ENCODE measurements around the gene UQCC5.
"Not testable (repeated sequence)": the region's sequence is repeated elsewhere in the genome, so short reads cannot be mapped to it uniquely, and the experiment has no call there.

UQCC5 gene

GRCh38 chr3:52526671-52527038 is 9.8 kb upstream of the UQCC5 start:
- ChIA-PET CTCF (interaction anchor here (0.8 to 1.2 kb wide), 3 partner anchors 77 to 114 kb away, joined by 3 to 6 read pairs (median 3); no protein-coding TSS in a partner anchor), POLR2A (interaction anchor here (0.9 to 1.7 kb wide), 3 partner anchors 10 to 15 kb away, joined by 3 to 5 read pairs (median 3); partner anchors contain the start of gene UQCC5)
- H3K36me3 ChIP-seq (ENCODE audit: control insufficient read depth in 2 of 2, insufficient read depth in 1 of 2, low read length in 2 of 2) = peaks cover 0 to 80% of the 10 kb centered on the region in 2 experiments; a peak in 1 of 3 replicates
- not testable (repeated sequence) for H3K4me1 ChIP-seq (ENCODE audit: control insufficient read depth, insufficient read depth, low read length); H3K4me3 ChIP-seq (ENCODE audit: low read depth, low read length); H3K9me3 ChIP-seq (ENCODE audit: control insufficient read depth, insufficient read depth, low read depth, low read length); H3K27ac ChIP-seq (ENCODE audit: extremely low read depth, low read depth, low read length)
- TF ChIP-seq ZNF121 (tag by site-specific recombination; IDR thresholded peaks at IDR 0.05) = peak; percentile 72

GRCh38 chr3:52527039-52527731 is 9.2 kb upstream of the UQCC5 start:
- H3K27ac ChIP-seq (ENCODE audit: extremely low read depth, low read depth, low read length) = no peak overlapping the region
- peaks cover 0 to 85% of the 10 kb centered on the region in 2 experiments; a peak in 1 of 3 replicates for H3K36me3 ChIP-seq (ENCODE audit: control insufficient read depth in 2 of 2, insufficient read depth in 1 of 2, low read length in 2 of 2)
- TF ChIP-seq ZNF785 (tag by site-specific recombination; IDR thresholded peaks at IDR 0.05) (no peak), ZNF830 (tag by site-specific recombination; IDR thresholded peaks at IDR 0.05; ENCODE audit: low read depth) (no peak), ZEB2 (tag by site-specific recombination; IDR thresholded peaks at IDR 0.05) (no peak), ZNF654 (tag by site-specific recombination; IDR thresholded peaks at IDR 0.05; ENCODE audit: low read depth) (no peak), ZNF791 (tag by site-specific recombination; IDR thresholded peaks at IDR 0.05) (no peak), KLF10 (tag by site-specific recombination; IDR thresholded peaks at IDR 0.05) (no peak), ZBTB21 (tag by site-specific recombination; IDR thresholded peaks at IDR 0.05) (no peak), ZNF571 (tag by site-specific recombination; IDR thresholded peaks at IDR 0.05) (no peak), ZNF549 (tag by site-specific recombination; IDR thresholded peaks at IDR 0.05) (no peak), ZNF239 (tag by site-specific recombination; IDR thresholded peaks at IDR 0.05) (no peak), ZNF221 (tag by site-specific recombination; IDR thresholded peaks at IDR 0.05; ENCODE audit: borderline replicate concordance) (no peak), ZNF394 (tag by site-specific recombination; IDR thresholded peaks at IDR 0.05; ENCODE audit: borderline replicate concordance) (no peak), ZNF16 (tag by site-specific recombination; IDR thresholded peaks at IDR 0.05; ENCODE audit: low read depth) (no peak), ZNF37A (tag by site-specific recombination; IDR thresholded peaks at IDR 0.05) (no peak), KLF7 (tag by site-specific recombination; IDR thresholded peaks at IDR 0.05; ENCODE audit: borderline replicate concordance) (no peak), ZNF398 (tag by site-specific recombination; IDR thresholded peaks at IDR 0.05) (no peak), ZNF561 (tag by site-specific recombination; IDR thresholded peaks at IDR 0.05; ENCODE audit: borderline replicate concordance) (no peak)
- TF ChIP-seq, protein P1, sequence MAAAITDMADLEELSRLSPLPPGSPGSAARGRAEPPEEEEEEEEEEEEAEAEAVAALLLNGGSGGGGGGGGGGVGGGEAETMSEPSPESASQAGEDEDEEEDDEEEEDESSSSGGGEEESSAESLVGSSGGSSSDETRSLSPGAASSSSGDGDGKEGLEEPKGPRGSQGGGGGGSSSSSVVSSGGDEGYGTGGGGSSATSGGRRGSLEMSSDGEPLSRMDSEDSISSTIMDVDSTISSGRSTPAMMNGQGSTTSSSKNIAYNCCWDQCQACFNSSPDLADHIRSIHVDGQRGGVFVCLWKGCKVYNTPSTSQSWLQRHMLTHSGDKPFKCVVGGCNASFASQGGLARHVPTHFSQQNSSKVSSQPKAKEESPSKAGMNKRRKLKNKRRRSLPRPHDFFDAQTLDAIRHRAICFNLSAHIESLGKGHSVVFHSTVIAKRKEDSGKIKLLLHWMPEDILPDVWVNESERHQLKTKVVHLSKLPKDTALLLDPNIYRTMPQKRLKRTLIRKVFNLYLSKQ (tag by site-specific recombination; IDR thresholded peaks at IDR 0.05; ENCODE audit: borderline replicate concordance) = no peak
- TF ChIP-seq, protein P2, sequence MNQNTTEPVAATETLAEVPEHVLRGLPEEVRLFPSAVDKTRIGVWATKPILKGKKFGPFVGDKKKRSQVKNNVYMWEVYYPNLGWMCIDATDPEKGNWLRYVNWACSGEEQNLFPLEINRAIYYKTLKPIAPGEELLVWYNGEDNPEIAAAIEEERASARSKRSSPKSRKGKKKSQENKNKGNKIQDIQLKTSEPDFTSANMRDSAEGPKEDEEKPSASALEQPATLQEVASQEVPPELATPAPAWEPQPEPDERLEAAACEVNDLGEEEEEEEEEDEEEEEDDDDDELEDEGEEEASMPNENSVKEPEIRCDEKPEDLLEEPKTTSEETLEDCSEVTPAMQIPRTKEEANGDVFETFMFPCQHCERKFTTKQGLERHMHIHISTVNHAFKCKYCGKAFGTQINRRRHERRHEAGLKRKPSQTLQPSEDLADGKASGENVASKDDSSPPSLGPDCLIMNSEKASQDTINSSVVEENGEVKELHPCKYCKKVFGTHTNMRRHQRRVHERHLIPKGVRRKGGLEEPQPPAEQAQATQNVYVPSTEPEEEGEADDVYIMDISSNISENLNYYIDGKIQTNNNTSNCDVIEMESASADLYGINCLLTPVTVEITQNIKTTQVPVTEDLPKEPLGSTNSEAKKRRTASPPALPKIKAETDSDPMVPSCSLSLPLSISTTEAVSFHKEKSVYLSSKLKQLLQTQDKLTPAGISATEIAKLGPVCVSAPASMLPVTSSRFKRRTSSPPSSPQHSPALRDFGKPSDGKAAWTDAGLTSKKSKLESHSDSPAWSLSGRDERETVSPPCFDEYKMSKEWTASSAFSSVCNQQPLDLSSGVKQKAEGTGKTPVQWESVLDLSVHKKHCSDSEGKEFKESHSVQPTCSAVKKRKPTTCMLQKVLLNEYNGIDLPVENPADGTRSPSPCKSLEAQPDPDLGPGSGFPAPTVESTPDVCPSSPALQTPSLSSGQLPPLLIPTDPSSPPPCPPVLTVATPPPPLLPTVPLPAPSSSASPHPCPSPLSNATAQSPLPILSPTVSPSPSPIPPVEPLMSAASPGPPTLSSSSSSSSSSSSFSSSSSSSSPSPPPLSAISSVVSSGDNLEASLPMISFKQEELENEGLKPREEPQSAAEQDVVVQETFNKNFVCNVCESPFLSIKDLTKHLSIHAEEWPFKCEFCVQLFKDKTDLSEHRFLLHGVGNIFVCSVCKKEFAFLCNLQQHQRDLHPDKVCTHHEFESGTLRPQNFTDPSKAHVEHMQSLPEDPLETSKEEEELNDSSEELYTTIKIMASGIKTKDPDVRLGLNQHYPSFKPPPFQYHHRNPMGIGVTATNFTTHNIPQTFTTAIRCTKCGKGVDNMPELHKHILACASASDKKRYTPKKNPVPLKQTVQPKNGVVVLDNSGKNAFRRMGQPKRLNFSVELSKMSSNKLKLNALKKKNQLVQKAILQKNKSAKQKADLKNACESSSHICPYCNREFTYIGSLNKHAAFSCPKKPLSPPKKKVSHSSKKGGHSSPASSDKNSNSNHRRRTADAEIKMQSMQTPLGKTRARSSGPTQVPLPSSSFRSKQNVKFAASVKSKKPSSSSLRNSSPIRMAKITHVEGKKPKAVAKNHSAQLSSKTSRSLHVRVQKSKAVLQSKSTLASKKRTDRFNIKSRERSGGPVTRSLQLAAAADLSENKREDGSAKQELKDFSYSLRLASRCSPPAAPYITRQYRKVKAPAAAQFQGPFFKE (tag by site-specific recombination; IDR thresholded peaks at IDR 0.05; ENCODE audit: borderline replicate concordance) = no peak
- ChIA-PET CTCF (interaction anchor here (0.8 to 1.2 kb wide), 2 partner anchors 77 to 115 kb away, joined by 3 to 6 read pairs; no protein-coding TSS in a partner anchor), POLR2A (interaction anchor here (0.6 to 1.7 kb wide), 3 partner anchors 9 to 288 kb away, joined by 3 to 5 read pairs (median 5); partner anchors contain the start of gene UQCC5)
- peaks cover 2% of the 10 kb centered on the region; the same call in 1 of the 2 replicates for H3K4me1 ChIP-seq (ENCODE audit: control insufficient read depth, insufficient read depth, low read length)
- H3K9me3 ChIP-seq (ENCODE audit: control insufficient read depth, insufficient read depth, low read depth, low read length) = no peaks in the 10 kb centered on the region
- no peak overlapping the region for H3K4me3 ChIP-seq (ENCODE audit: low read depth, low read length)
